ENCODE results near the gene HDAC9.

Gene HDAC9

GRCh38 chr7:18526368-18526878, 30.9 kb downstream of the HDAC9 start:
- no peak for DNase-seq (ENCODE audit: low spot score)

DNA sequence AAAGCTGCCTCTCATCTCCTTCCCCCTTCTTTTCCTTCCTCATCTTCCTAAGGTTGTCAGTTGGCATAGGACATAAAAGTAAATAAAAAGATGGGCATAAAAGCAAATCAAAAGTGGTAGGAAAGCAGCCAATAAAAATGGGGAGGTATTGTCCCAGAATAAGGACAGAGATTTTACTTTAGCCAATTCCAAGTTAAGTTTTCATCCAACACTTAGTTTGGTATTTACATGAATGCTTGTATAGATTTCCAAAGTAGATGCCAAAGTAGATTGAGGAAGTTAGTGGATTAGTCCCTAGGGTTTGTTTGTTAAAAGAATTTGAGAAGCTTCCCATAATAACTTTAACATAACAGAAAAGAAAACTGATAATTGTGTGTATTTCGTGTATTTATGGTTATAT, 33.7 kb downstream of the HDAC9 start:
- no peak for DNase-seq (ENCODE audit: low spot score)

DNA sequence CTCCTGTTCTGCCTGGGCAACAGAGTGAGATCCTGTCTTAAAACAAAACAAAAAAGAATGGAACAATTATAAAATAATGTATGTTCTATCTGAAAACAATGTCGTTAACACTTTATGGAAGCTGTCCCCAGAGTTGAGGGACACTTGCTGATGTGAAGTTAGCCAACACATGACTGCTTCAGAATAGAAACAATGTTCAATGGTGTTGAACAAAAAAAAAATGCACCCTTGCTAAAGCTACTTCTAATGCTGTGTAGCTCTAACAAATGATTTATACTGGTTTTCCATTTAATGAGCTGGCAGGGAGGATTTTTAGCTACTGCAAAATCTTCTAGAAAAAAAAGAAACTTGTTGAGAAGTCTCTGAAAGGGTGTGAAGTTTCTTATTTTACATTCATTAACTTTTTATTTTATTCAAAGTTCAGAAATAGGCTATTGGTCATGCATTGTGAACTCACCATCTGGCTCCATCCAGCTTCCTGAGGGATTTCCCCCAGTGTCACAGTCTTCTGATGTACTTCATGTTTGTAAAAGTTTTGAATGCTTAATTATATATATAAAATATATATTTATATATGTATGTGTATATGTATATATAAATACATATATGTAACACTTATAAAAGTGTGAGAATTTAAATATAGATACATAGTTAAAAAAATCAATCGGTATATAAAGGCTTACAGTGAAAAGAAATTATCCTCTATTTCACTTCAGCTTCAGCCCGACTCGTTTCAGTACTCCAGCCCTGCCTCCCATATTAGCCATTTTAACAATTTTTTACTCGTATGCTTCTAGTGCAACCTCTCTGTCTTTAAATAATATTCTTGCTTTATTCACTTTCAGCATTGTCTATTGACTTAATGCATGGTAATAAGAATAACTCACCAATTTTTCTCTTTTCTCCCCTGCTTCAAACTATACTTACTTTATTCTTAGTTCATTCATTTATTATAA, 35.0 kb downstream of the HDAC9 start:
- no peak for DNase-seq (ENCODE audit: low spot score)

GRCh38 chr7:18531539-18531938, 36.0 kb downstream of the HDAC9 start:
- no peak for DNase-seq (ENCODE audit: low spot score)

GRCh38 chr7:18532813-18533212, 37.3 kb downstream of the HDAC9 start:
- DNase-seq (ENCODE audit: low spot score): no peak

DNA sequence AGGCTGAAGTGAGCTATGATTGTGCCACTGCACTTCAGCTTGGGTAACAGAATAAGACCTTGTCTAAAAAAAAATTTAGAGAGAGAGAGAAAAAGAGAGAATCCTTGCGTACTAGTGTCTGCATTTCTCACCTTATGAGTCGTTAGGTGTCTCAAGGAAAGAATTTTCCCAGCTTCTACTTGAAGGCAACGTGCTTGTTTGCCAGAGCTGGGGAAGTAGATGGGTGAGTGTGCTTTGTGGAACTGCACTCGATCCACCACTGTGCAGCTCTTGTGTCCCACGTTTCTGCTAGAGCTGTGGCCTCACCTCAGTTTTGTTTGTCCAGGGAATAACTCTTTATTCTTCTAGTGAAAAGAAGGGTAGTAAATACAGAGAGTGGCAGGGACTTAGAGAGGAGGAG, 38.9 kb downstream of the HDAC9 start:
- no peak for DNase-seq (ENCODE audit: low spot score)

DNA sequence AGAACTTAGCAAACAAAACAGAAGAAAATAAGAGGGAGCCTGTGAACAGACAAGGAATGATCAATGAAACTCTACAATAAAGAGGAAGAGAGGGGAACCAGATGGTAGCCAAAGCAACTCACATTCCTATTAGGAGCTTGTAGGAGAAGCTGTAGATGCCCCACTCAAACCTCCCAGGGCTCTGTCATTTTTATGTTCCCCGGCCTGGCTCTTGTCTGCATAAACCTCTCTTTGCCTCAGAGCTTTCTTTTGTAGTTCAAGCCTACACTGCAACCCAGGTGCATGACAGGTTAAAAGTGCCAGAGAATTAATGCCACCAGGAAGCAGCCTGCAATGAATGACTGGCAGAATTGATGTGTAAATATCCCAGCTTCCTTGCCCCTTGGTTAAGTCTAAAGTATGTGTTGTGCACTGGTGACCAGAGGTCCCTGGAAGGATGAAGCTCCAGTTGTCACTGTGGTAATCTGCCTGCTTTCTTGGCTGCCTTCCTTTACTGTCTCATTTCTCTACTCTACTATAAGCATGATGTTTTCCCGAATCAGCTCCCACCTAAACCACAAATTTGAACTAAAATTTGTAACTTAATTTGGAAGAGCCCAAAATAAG, 40.4 kb downstream of the HDAC9 start:
- no peak for DNase-seq (ENCODE audit: low spot score)

GRCh38 chr7:18536486-18536885, 40.9 kb downstream of the HDAC9 start:
- DNase-seq (ENCODE audit: low spot score): no peak

DNA sequence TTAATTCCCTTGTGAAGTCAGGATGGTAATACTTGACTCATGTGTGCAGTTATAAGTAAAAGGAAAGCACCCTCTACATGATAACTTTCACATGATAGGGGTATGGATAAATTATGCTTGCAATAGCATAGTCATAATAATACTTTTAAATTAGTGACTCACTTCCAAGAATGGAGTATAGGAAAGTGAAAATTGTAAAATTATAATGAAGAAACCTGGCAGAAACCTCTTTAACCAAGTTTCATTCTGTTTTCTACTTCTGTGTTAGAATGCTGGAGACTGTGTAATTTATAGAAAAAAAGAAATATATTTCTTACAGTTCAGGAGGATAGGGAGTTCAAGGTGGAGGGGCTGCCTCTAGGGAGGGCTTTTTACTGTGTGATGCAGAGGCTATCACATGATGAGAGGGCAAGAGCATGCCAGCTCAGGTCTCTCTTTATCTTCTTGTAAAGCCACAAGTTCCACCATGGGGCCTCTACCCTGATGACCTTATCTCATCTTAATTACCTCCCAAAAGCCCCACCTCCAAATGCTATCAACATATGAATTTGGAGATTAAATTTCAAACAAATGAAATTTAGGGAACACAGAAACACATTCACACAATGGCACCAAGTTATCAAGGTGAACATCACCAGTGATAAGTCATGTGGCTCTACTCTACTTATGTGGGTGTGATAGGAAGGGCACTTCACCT, 43.2 kb downstream of the HDAC9 start:
- DNase-seq (ENCODE audit: low spot score): no peak

DNA sequence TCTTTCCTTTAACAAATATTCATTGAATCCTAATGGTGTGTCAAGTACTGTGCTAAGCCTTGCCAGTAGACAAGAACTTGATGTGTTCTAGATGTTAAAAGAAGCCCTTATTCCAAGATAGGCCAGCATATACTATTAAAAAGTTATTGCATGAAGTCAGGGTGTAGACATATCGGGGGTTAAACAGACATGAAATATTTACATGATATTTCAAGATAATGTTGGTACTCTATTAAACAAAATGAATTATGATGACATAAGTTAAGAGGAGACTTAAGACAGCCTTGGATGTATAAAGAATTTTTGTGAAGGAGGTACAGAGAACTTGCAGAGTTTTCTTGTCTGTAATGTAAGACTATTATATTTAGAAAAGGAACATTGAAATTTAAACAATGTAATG, 44.8 kb downstream of the HDAC9 start:
- DNase-seq (ENCODE audit: low spot score): no peak

DNA sequence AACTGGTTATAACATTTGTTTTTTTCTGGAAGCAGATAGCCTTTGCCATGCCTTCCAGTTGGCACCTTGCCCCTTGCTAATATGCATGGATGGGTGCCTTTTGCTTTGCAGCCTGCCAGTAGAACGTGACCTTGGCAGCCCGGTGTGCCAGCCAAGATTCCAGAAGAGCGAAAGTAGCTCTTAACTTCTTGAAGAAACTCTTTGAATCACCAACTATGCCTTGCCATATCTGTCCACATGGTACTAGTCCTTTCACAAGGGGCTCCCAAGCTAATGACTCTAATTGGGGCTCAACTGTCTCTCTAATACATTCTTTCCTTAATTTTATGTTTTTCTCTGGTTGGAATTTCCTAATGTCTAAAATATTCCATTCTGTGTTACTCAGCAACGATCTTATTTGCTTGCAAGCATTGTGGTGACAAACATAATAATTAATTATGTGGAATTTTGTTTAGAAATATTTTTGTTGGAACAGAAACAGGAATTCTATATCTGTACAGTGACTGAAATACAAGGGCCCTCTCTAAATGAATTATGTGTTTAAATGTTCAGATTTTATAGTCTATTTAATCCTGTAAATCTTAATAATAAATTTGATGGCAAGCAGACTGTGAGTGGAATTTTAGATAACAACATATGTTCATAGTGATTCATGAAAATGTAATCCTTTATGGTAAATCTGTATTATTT, 45.8 kb downstream of the HDAC9 start:
- peak; percentile 65 for DNase-seq (ENCODE audit: low spot score)

GRCh38 chr7:18541871-18542212, 46.3 kb downstream of the HDAC9 start:
- DNase-seq (ENCODE audit: low spot score): no peak

GRCh38 chr7:18546576-18546975, 51.0 kb downstream of the HDAC9 start:
- no peak for DNase-seq (ENCODE audit: low spot score)

DNA sequence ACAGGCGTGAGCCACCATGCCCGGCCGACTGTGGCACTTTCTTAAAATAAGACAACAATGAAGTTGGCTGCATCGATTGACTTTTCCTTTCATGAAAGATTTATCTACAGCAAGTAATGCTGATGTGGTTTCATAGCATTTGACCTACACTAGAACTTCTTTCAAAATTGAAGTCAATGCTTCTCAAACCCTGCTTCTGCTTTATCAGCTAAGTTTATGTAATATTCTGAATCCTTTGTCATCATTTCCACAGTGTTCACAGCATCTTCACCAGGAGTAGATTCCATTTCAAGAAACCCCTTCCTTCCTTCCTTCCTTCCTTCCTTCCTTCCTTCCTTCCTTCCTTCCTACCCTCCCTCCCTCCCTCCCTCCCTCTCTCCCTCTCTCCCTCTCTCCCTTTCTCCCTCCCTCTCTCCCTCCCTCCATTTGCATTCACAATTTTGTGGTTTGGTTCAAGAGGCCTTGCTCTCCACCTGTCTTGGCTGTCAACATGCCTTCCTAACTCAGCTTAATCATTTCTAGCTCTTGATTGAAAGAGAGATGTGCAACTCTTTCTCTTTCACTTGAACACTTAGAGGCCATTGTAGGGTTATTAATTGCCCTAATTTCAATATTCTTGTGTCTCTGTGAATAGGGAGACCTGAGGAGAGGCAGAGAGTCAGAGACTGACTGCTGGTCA, 52.1 kb downstream of the HDAC9 start:
- DNase-seq (ENCODE audit: low spot score): no peak

- no peak for DNase-seq (ENCODE audit: low spot score)
Measured at GRCh38 chr7:18548534-18548933, 53.0 kb downstream of the HDAC9 start.

GRCh38 chr7:18550574-18550973, 55.0 kb downstream of the HDAC9 start:
- no peak for DNase-seq (ENCODE audit: low spot score)

DNA sequence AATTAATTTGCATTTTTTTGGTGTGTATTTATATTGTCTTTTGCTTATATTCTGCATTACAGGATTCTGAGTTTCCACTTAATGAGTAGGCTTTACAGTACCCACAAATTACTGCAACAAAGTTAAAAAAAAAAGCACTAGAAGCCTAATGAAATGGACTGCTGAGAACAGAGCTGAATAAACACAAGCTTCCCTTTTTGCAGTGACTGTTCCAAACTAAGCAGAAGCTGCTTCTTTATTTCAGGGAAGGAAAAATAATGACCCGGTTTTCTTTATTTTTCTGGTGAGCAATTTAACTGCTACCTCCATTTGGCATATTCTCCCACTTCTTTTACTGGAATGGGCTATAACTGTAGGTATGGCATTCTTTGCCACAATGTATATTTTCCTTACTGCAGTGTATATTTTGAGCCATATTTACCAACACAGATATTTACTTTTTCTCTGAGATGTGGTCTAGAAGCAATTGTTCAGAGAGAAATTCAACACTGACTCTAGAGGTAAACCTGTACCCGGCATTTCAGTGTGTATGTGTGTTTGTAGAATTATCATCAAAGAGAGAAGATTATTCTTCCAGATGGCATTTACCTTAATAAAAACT, 56.9 kb downstream of the HDAC9 start:
- no peak for DNase-seq (ENCODE audit: low spot score)

DNA sequence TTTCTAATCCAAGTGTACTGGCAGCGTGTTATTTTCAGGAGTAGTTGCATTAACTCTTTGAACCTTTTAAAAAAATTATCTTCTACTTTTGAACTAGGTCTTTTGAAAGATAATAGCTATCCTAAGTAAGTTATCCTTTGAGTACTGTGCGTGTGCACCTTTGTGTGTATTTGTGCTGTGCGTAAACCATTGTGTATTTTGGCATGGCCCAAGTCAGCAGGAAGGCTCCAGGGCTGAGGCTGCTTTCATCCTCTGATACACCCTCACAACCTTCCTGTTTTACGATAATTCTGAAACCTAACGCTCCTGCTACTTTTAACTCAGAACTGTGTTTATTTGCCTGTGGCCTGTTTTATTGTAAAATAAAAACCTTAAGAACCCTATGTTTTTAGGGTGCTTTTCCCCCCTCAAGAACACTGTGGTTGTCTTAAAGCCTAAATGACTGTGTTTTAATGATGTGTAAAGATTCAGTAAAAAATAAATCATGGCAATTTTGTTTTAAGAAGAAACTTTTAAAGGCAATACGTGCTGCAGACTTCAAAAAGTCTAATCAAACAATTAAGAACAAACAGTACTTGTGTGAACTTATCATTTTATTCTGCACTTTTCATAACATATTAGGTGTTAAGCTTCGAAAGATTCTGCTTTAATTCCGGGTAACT, 57.5 kb downstream of the HDAC9 start:
- no peak for DNase-seq (ENCODE audit: low spot score)

- DNase-seq (ENCODE audit: low spot score): no peak
Measured at GRCh38 chr7:18553605-18554003, 58.1 kb downstream of the HDAC9 start.

DNA sequence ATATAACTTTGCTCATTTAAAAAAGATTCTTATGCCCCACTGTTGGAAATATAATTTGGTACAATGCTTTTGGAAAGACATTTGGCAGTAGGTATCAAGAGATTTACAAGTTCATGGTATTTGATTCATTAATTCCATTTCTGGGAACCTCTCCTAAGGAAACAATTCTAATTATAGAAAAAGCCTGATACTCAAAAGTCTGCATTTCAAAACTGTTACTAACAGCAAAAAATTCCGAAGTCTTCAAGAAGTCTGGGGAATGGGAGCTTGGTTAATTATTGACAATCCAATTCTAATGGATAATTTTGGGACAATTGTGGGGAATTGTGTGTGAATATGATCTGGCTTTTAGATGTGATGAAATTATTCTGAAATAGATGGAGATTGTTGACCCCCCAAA, 59.6 kb downstream of the HDAC9 start:
- peak; percentile 13 for DNase-seq (ENCODE audit: low spot score)

DNA sequence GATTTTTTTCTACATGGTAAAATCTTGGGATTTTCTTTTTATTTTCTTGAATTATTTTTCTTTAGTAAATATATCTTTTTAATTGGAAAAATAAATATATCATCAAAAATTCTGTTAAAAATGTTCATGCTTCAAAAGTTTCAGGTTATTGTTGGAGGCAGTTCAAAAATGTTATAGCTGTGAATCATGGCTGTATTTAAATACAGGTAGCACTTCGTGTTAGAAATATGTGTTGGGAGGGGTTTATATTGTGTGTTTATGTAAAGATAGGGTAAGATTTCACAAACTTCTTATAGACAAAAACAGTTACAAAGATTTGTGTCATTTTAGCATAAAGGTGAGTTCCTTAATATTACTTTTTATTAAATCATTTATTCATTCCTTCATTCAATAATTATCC, 60.4 kb downstream of the HDAC9 start:
- no peak for DNase-seq (ENCODE audit: low spot score)
